Measurements from ENCODE around the gene LILRB4. TPM values are rescaled to one million over a fixed set of nuclear protein-coding genes. Genes with fewer than 3 reads are reported as not detected.
"Not testable (repeated sequence)": the region's sequence is repeated elsewhere in the genome, so short reads cannot be mapped to it uniquely, and the experiment has no call there.

The LILRB4 gene
- total RNA-seq, 1 donor, result 0.81 TPM

DNA sequence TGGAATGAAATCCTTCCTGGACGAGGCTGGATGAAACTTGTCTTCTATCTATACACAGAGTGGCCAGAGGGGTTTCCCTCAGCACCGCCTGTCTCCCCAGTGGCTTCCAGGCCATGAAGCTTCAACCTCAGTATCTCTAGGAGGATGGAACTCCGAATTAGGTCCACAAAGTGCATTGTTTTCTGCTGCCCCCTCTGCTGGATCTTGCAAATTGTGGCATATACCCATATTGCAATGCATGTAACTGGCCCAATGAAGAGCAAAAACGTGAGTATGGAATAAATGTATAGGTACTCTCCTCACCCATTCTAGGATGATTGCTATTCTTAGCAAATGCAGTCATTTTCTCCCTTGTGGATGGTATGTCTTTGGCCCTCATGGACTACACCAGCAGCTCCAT lies 14.7 kb upstream of the LILRB4 start:
- no peak for DNase-seq (ENCODE audit: low read depth in 2 of 3, low spot score in 2 of 3)

DNA sequence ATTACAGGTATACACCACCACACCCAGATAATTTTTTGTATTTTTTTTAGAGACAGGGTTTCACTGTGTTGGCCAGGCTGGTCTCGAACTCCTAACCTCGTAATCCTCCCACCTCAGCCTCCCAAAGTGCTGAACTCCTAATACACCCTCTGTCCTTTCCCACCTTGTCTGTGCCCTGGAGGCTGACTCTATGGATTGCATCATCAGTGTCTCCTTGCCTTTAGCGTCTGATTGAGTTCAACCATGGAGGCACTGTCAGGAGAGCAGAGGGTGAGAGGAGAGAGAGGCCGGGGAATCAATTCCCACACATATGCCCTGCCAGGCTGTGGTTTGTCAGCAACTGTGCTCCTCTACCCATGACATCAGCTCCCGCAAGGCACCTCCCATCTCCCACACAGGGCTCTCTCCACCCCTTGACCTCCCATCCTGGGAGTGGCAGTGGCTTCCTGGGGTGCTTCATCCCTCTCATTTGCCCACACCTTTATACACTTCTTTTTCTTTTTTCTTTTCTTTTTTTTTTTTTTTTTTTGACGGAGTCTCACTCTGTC lies 12.6 kb upstream of the LILRB4 start:
- DNase-seq (ENCODE audit: low read depth in 2 of 3, low spot score in 2 of 3), result no peak

DNA sequence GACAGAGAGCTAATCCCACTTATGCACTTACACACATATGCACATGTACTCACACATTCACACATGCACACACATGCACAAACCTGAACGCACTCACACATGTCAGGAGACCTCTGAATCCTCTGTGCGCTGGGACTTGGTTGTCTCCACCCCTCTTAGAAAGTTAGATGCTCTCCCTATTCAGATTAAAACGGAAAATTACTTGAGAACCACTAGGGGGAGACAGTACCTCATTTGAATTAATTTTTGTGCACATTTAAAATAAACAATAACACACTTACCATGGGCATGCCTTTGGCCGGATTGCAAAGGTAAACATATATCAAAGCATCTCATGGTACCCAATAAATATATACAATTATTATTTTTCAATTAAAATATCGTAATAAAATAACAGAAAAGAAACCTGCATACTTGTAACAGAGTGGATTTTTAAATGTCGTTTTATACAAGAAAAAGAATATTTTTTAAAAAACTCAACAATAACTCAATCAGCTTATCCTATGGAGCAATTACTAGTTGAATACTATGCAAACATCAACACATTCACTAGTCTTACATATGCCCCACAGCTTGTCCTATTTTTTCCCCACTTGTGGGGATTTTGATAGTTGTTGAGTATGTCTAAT lies 9.5 kb upstream of the LILRB4 start:
- DNase-seq (ENCODE audit: low read depth in 2 of 3, low spot score in 2 of 3), result peak in 2 of 3 donors; percentile 35 to 63

DNA sequence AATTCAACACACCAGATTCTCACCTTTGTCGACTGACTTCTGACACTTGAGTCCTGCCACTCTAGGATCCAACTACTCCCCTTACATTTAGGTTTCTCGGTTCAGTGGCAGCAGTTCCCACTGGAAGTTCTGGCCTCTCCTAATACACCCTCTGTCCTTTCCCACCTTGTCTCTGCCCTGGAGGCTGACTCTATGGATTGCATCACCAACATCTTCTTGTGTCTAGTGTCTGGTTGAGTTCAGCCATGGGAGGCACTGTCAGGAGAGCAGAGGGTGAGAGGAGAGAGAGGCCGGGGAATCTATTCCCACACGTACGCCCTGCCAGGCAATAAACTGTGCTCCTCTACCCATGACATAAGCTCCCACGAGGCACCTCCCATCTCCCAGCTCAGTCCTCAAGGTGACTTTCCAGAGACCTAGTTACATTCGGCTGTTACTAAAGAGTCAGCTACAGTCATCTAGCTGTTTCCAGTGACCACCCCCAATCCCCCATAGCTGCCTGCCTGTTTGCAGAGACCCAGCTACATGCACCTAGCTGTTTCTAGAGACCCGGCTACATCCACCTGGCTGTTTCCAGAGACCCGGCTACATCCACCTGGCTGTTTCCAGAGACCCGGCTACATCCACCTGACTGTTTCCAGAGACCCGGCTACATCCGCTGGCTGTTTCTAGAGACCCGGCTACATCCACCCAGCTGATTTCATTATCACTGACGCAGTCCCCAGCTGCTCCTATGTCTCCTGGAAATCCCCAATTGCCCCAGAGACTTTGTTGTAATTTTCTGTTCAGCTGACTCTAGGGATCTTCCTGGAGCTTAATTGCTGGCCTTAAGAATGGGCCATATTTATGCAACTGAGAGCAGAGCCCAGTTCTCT lies 8.1 kb upstream of the LILRB4 start:
- DNase-seq (ENCODE audit: low read depth in 2 of 3, low spot score in 2 of 3), result no peak

DNA sequence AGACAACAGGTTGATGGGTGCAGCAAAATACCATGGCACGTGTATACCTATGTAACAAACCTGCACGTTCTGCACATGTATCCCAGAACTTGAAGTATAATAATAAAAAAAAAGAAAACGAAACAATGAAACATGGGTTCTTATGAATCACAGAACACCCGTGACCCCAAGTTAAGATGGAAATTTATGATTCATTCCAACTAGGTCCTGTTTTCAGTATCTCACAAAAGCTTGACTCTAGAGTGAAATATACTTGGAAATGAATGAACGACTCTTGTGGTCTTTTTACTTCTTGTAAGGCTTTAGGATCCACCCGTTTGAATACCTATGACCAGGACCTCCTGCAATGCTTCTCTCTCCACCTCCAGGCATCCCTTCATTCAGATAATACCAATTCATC lies 3.5 kb upstream of the LILRB4 start:
- DNase-seq (ENCODE audit: low read depth in 2 of 3, low spot score in 2 of 3), result no peak

DNA sequence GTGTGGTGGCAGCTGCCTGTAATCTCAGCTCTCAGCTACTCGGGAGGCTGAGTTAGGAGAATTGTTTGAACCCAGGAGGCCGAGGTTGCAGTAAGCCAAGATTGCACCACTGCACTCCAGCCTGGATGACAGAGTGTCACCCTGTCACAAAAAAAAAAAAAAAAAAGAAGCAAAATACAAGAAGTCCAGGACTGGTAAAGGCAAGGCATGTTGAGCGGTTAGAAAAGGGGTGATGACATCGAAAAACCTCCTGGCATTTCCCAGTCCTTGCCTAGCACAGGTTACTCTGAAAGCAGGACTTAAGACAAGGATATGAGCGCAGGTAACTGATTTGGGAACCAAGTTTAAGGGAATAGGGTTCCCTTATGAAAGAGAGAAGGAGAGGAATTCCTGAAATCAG lies 2.5 kb upstream of the LILRB4 start:
- DNase-seq (ENCODE audit: low read depth in 2 of 3, low spot score in 2 of 3), result no peak

DNA sequence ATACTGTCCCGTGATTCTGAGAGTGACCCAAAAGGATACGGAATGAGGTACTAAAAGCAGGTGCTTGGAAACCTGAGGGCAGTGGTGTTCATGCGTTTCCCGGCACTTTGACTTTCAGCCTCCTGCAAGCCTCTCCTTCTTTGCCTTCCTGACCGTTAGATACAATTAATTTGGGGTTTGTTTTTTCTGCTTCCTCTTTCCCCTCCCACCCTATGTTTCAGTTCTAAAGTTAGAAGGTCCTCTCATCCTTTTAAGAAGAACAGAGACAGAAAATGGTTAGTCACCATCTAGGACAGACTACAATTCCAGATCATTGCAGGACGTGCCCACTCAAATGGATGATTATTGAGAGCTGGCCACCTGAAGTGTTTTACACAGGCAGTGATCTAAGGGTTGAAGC lies 1.8 kb upstream of the LILRB4 start:
- DNase-seq (ENCODE audit: low read depth in 2 of 3, low spot score in 2 of 3), result peak in 1 of 3 donors; percentile 29

DNA sequence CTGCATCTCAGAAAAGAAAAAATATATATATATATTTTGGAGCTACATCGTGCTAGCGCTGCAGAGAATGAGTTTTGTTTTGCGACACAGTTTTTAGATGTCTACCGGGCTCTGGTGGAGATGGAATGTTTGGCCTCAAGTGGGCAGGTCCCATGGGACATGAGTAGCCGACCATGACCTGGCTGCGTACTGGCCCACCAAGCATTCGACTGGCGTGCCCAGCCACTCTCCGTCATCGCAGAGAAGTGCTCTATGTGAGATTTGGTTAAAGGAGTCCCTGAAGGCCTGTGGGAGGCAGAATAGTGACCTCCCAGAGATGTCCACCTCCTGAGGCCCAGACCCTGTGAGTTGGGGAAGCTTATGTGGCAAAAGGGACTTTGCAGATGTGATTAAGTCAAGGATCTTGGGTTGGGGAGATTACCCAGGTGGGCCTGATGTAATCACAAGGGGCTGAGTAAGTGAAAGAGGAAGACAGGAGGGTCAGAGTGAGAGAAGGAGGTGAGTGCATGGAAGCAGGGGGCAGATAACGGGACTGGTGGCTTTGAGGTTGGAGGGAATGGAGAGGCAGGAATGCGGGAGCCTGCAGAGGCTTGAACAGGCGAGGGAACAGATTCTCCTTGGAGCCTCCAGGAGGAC lies 821 bp upstream of the LILRB4 start:
- DNase-seq (ENCODE audit: low read depth in 2 of 3, low spot score in 2 of 3), result no peak

DNA sequence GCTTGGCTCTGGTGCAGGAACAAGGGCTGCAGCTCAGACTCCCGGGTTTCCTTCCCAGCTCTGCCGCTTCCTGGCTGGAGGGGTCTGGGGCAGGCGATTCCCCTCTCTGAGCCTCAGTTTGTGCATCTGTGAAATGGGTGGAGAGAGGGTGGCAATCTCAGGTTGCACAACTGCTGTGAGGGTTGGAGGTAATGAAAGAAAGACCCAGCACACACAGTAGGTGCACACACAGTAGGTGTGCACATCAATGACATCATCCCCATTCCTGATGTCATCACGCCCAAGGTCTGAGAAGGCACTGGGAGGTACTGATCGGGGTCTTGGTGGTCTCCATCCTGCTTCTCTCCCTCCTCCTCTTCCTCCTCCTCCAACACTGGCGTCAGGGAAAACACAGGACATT lies 2.7 kb downstream of the LILRB4 start:
- no peak for DNase-seq (ENCODE audit: low read depth in 2 of 3, low spot score in 2 of 3)

DNA sequence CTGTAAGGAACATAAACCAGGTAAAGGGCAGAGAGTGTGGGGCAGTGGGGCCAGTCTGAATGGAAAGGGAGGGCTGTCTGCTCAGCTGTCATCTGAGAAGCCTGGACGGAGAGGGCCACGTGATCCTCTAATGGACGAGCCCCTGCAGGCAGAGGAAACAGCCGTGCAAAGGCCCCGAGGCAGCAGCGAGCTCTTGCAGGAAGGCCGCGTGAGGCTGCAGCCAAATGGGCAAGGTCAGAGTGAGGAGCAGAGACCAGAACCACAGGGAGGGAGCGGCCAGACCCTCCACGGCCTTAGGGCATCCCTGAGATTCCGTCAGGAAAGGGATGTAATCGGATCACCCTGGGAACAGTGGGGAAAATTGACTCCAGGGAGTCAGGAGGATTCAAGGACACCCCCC lies 4.4 kb downstream of the LILRB4 start:
- no peak for DNase-seq (ENCODE audit: low read depth in 2 of 3, low spot score in 2 of 3)

DNA sequence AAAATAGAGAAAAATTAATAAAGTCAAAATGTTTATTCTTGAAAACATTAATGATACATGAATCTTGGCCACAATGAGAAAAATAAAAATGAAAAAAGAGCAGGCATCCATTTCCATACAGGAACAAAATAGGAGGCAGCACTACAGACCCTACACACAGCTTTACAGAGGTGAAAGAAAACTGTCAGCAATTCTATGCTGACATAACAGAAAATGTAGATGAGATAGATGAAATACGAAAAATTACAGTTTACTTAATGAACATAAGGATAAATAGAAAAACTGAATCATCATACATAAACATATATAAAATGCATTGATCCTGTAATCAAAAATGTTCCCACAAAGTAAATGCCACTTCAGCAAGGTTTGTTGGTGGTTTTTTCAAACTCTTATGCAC lies 5.6 kb downstream of the LILRB4 start:
- DNase-seq (ENCODE audit: low read depth in 2 of 3, low spot score in 2 of 3), result no peak

DNA sequence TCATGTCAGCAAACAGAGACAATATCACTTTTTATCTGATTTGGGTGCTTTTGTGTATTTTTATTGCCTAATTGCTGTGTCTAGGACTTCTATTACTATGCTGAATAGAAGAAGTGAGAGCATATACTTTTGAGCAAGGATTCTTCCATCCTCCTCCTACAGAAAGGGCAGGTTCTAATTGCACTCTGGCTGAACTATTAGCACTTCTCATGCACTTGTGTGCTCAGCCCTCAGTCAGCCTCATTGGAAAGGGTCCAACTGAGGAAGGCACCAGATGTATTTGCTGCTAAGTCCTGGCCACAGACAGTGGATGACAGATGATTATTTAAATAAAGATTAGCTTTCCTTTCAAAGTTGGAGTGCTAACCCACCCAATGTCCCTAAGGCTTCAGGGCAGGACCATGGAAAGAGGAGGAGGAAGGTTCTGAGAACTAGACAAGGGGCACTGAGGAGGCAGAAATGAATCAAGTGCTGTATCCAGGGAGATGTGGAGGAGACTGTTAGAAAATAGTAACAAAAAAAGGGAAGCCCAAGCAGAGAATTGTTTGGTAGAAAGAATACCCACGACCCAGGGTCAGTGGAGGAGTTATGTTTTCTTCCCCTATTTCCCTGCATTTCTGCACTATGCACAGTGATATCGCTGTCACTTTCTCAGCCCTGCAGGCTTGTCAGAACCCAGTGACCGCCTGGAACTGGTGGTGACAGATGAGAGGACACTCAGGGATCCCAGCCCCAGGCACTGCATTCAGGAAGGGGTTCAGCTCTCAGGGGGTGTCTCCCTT lies 8.0 kb downstream of the LILRB4 start:
- peak in 1 of 3 donors; percentile 21 for DNase-seq (ENCODE audit: low read depth in 2 of 3, low spot score in 2 of 3)

DNA sequence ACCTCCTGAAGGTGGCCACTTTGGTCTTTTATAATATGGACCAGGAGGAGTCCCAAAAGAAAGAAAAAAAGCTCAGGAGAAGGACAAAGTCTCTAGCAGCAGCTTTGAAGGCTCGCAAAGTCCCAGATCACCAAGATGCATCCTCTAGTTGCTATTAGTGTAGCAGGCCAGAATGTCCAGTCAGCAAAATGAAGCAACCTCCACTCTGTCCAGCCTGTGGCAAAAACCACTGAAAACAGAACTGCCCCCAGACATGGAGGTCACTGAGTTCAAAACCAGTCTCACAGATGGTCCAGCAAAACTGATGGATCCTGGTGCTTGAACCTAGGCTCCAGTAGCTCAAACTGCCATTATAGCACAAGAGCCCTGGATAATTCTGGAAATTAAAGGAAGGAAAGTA lies 10.4 kb downstream of the LILRB4 start:
- no peak for DNase-seq (ENCODE audit: low read depth in 2 of 3, low spot score in 2 of 3)

DNA sequence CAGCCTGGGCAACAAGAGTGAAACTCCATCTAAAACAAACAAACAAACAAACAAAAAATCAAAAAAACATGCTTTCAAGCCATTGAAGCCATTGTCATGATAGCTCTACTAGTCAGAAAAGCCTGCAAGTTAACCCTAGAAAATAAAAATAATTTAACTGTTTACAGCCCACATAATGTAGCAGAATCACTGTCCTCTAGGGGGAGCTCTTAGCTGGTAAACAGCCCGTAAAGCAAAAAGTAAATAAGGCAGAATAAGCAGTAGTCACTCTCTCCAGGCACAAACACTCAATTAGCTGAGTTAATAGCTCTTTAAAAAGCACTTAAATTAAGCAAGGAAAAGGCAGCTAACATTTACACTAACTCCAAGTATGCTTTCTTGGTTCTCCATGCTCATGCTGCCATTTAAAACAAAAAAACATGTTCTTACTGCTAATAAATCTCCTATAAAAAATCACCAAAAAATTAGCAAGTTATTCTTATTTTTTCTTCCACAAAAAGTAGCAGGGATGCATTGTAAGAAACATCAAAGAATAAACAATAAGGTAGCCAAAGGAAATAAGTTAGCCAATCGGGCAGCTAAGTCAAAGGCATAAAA lies 11.3 kb downstream of the LILRB4 start:
- DNase-seq (ENCODE audit: low read depth in 2 of 3, low spot score in 2 of 3), result peak in 2 of 3 donors; percentile 40 to 66

DNA sequence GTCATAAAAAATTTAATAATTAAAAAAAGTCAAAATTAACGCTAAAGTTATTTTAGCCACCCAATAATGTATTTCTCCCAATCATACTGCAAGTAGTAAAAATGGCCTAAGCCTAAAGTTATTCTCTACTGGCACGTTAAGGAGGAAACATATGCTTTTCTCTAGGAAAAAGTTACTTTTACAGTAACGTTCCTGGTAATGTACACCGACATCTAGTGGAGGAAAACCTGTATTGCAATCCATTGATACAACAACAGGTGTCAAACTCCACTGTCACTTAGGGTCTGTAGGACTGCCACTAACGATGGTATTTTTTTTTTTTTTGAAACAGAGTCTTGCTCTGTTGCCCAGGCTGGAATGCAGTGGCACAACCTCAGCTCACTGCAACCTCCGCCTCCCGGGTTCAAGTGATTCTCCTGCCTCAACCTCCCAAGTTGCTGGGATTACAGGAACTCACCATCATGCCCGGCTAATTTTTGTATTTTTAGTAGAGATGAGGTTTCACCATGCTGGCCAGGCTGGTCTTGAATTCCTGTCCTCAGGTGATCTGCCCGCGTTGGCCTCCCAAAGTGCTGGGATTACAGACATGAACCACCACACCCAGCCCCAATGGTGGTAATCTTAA lies 13.5 kb downstream of the LILRB4 start:
- DNase-seq (ENCODE audit: low read depth in 2 of 3, low spot score in 2 of 3), result peak in 2 of 3 donors; percentile 44 to 59

DNA sequence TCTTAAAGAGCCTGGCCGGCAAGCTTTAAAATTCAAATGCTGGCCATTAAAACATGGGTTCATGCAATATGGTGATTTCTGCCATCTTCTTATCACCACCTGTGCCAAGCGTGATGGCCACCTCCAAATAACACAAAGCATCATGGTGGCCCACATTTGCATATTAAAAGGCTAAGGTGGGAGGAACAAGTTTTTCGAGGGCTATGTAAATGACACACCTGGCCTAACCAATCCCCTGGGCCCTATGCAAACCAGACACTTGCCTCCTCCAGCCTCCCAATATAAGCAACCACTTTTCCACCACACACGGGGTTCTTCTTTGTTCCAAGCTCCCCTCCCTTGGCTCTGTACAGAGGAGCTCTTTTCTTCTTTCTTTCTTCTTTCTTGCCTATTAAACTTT lies 14.4 kb downstream of the LILRB4 start:
- DNase-seq (ENCODE audit: low read depth in 2 of 3, low spot score in 2 of 3), result no peak

DNA sequence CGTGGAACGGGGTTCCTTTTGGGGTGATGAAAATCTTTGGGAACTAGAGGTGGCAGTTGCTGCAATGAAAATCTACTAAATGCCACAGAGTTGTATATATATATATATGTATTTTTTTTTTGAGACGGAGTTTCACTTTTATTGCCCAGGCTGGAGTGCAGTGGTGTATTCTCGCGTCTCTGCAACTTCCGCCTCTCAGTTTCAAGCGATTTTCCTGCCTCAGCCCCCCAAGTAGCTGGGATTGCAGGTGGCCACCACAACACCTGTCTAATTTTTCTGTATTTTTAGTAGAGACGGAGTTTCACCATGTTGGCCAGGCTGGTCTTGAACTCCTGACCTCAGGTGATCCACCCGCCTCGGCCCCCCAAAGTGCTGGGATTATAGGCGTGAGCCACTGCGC lies 18.8 kb downstream of the LILRB4 start:
- not testable (repeated sequence) for DNase-seq (ENCODE audit: low read depth in 2 of 3, low spot score in 2 of 3)

DNA sequence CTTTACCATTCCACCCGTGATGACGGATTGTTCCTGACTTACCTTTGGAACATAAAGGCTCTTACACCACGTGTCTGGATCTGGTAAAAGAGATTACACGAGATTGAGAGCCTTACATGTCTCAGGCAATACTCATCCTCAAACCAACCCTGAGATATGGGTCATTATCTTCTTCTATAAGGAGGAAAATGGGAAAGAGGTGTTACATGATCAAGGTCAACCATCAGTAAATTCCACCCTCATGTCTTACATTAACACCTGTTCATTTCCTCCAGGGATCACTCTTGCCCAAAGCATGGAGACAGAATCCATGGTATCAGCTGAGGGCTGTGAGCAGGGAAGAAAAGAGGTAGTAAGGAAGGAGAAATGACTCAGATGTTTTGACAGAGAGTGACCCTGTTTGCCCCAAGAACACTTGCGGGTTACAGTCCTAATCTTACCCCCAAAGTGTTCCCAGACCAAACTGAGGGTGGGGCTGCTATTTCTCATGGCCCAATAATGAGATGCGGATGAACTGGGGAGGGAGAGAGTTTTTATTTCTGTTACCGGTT lies 19.6 kb downstream of the LILRB4 start:
- no peak for DNase-seq (ENCODE audit: low read depth in 2 of 3, low spot score in 2 of 3)

DNA sequence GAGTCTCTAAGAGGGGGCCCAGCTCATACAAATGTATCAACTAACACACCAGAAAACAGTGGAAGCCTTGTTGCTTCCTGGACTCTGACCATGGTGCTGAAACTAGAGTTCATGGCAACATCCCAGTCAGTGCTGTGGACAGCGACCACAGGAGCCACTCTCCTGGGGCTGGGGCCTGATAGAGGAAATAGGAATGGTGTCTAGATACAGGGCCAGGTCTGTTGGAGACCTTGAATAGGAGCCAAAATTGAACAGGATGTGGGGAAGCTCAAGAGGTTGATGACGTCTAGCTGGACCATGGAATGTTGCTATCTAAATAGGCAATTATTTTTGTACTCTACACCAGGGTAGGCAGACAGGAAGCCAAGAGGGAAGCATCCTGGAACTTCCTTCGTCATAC lies 21.7 kb downstream of the LILRB4 start:
- DNase-seq (ENCODE audit: low read depth in 2 of 3, low spot score in 2 of 3), result peak in 2 of 3 donors; percentile 62 to 89

Data from hematopoietic multipotent progenitor cell (in vitro differentiated cells).